ENCODE measurements around the gene DHX34. TPM values are rescaled to one million over a fixed set of nuclear protein-coding genes. Genes with fewer than 3 reads are reported as not detected.

Gene DHX34
- total RNA-seq, 6 donors from 2014 or later = 8.4 to 80.7 (median 19.4) TPM

DNA sequence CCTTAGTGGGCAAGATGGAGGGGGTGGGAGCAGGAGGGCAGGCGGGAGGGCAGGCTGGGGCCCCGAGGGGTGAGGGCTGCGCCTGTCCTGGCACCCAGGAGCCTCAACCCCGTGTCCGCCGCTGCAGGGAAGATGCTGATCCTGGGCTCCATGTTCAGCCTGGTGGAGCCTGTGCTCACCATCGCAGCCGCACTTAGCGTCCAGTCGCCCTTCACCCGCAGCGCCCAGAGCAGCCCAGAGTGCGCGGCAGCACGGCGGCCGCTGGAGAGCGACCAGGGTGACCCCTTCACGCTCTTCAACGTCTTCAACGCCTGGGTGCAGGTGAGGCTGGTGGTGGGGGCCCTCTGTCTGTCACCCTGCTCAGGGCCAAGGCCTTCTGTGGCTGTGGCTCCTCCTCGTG lies 23.5 kb downstream of the DHX34 start:
- H3K4me1 ChIP-seq = no peaks in the 10 kb centered on the region
- TF ChIP-seq CTCF (IDR thresholded peaks at IDR 0.05) = no peak
- TF ChIP-seq EP300 (IDR thresholded peaks at IDR 0.05) = no peak
- TF ChIP-seq POLR2A (IDR thresholded peaks at IDR 0.05) = no peak
- TF ChIP-seq POLR2AphosphoS5 (IDR thresholded peaks at IDR 0.05) = no peak
- H3K9me3 ChIP-seq = no peaks in the 10 kb centered on the region
- DNase-seq (peak in 1 of 2 donors; percentile 62), ATAC-seq (ENCODE audit: low FRiP score in 2 of 2) (no peak)
- WGBS, 2 donors = 94 to 95% methylated on average over 21 of the region's 22 CpGs
- H3K36me3 ChIP-seq = peaks cover 33 to 93% (median 77%) of the 10 kb centered on the region in 4 donors
- no peaks in the 10 kb centered on the region for H3K27me3 ChIP-seq
- no peak overlapping the region for H3K4me3 ChIP-seq
- no peak overlapping the region for H3K27ac ChIP-seq

- Histone ChIP-seq H3K4me3 (no peak overlapping the region), H3K4me1 (no peaks in the 10 kb centered on the region), H3K27ac (no peak overlapping the region), H3K9me3 (no peaks in the 10 kb centered on the region), H3K36me3 (peaks cover 33 to 100% (median 84%) of the 10 kb centered on the region in 4 donors), H3K27me3 (no peaks in the 10 kb centered on the region)
- ATAC-seq (ENCODE audit: low FRiP score in 2 of 2) (no peak), DNase-seq (peak in 1 of 2 donors; percentile 68)
- WGBS, 2 donors = 92 to 94% methylated on average over 28 to 33 of the region's 33 CpGs
- TF ChIP-seq POLR2A (IDR thresholded peaks at IDR 0.05) (no peak), EP300 (IDR thresholded peaks at IDR 0.05) (no peak), POLR2AphosphoS5 (IDR thresholded peaks at IDR 0.05) (no peak), CTCF (IDR thresholded peaks at IDR 0.05) (no peak)
These were observed 24.4 kb downstream of the DHX34 start for GRCh38 chr19:47373246-47374240.

GRCh38 chr19:47374876-47375693 lies 26.0 kb downstream of the DHX34 start:
- Histone ChIP-seq H3K4me1 (no peaks in the 10 kb centered on the region), H3K27me3 (no peaks in the 10 kb centered on the region), H3K27ac (no peak overlapping the region), H3K9me3 (no peaks in the 10 kb centered on the region), H3K36me3 (peaks cover 26 to 99% (median 82%) of the 10 kb centered on the region in 4 donors), H3K4me3 (no peak overlapping the region)
- peak in 1 of 2 donors; percentile 85 for DNase-seq
- no peak for TF ChIP-seq POLR2AphosphoS5 (IDR thresholded peaks at IDR 0.05)
- TF ChIP-seq EP300 (IDR thresholded peaks at IDR 0.05) = no peak
- no peak for TF ChIP-seq CTCF (IDR thresholded peaks at IDR 0.05)
- TF ChIP-seq POLR2A (IDR thresholded peaks at IDR 0.05) = no peak
- no peak for ATAC-seq (ENCODE audit: low FRiP score in 2 of 2)
- 96 to 98% methylated on average over 17 to 30 of the region's 30 CpGs for WGBS, 2 donors

- H3K4me1 ChIP-seq = no peaks in the 10 kb centered on the region
- TF ChIP-seq POLR2AphosphoS5 (IDR thresholded peaks at IDR 0.05) (no peak), EP300 (IDR thresholded peaks at IDR 0.05) (no peak), POLR2A (IDR thresholded peaks at IDR 0.05) (no peak), CTCF (IDR thresholded peaks at IDR 0.05) (no peak)
- 91 to 95% methylated on average over 17 to 22 of the region's 30 CpGs for WGBS, 2 donors
- peaks cover 26 to 99% (median 85%) of the 10 kb centered on the region in 4 donors for H3K36me3 ChIP-seq
- peak overlapping the region in 1 of 4 donors; percentile 3 for H3K27ac ChIP-seq
- no peak overlapping the region for H3K4me3 ChIP-seq
- ATAC-seq (ENCODE audit: low FRiP score in 2 of 2) = no peak
- DNase-seq = no peak
- no peaks in the 10 kb centered on the region for H3K27me3 ChIP-seq
- no peaks in the 10 kb centered on the region for H3K9me3 ChIP-seq
These were observed 26.8 kb downstream of the DHX34 start for GRCh38 chr19:47375694-47376588.

Measured in upper lobe of left lung (tissue), 6 donors.